HepG2 (cell line): ENCODE data around the gene KIRREL3.

Experiments
- ATF7-NPFF ChIP-seq: sonication (generic); formaldehyde crosslinking; IDR thresholded peaks from 2 replicates; pipeline ENCODE4 v1.8.1; 2023; ENCODE audit warnings: mild to moderate bottlenecking, low read depth, missing genetic modification reagents, moderate library complexity
- CTCF ChIP-seq: sonication (generic); formaldehyde crosslinking; IDR thresholded peaks from 2 replicates; pipeline ENCODE4 v1.5.0; 2020; ENCODE audit warnings: mild to moderate bottlenecking, missing genetic modification reagents, moderate library complexity
- JDP2 ChIP-seq: sonication (generic); formaldehyde crosslinking; IDR thresholded peaks from 2 replicates; pipeline ENCODE4 v1.8.1; 2022; ENCODE audit warnings: missing genetic modification reagents, borderline replicate concordance
- KAT7 ChIP-seq: IDR thresholded peaks from 2 replicates; pipeline ENCODE4 v1.6.1; 2018; ENCODE audit warnings: borderline replicate concordance, missing compliant biosample characterization
- MAX ChIP-seq: IDR thresholded peaks from 2 replicates; pipeline ENCODE4 v1.6.1; 2012; ENCODE audit warnings: inconsistent platforms
- PBX3 ChIP-seq: sonication (generic); formaldehyde crosslinking; IDR thresholded peaks from 2 replicates; pipeline ENCODE4 v1.8.1; 2023; ENCODE audit warnings: missing genetic modification reagents, inconsistent platforms, borderline replicate concordance
- PCBP1 ChIP-seq: fragments of 200-400 bp; formaldehyde crosslinking; IDR thresholded peaks from 2 replicates; pipeline ENCODE4 v1.6.1; 2017; ENCODE audit warnings: mild to moderate bottlenecking, low read depth, low read length, borderline replicate concordance
- REST ChIP-seq, 2 experiments: IDR thresholded peaks; 2 replicates each; pipeline ENCODE4 v1.6.1; 2011 to 2012; ENCODE audit warnings: low read length in 2 of 2, borderline replicate concordance in 1 of 2, low read depth in 1 of 2, mild to moderate bottlenecking in 1 of 2, moderate library complexity in 1 of 2
- SAFB2 ChIP-seq: sonication (generic); formaldehyde crosslinking; IDR thresholded peaks from 2 replicates; pipeline ENCODE4 v1.5.1; 2020; ENCODE audit warnings: missing genetic modification reagents, low read depth, mild to moderate bottlenecking, borderline replicate concordance
- ZBTB49 ChIP-seq: sonication (generic); formaldehyde crosslinking; IDR thresholded peaks from 2 replicates; pipeline ENCODE4 v1.4.0; 2020; ENCODE audit warnings: missing genetic modification reagents, borderline replicate concordance
- ZNF12 ChIP-seq: sonication (generic); formaldehyde crosslinking; IDR thresholded peaks from 2 replicates; pipeline ENCODE4 v1.5.0; 2020; ENCODE audit warnings: missing genetic modification reagents
- ZNF576 ChIP-seq: sonication (generic); formaldehyde crosslinking; IDR thresholded peaks from 2 replicates; pipeline ENCODE4 v1.4.0; 2020; ENCODE audit warnings: mild to moderate bottlenecking, missing genetic modification reagents
- ZNF747 ChIP-seq: sonication (generic); formaldehyde crosslinking; IDR thresholded peaks from 2 replicates; pipeline ENCODE4 v1.8.1; 2023; ENCODE audit warnings: missing genetic modification reagents, mild to moderate bottlenecking, borderline replicate concordance

GRCh38 chr11:126700768-126701519 lies 299.6 kb downstream of the KIRREL3 start:
- no peak for TF ChIP-seq CTCF (CRISPR knock-in tag)
- TF ChIP-seq ZNF576, result no peak
- TF ChIP-seq SAFB2 (CRISPR knock-in tag), result no peak
- TF ChIP-seq MAX, result no peak
- no peak for TF ChIP-seq JDP2 (CRISPR knock-in tag)
- no peak for TF ChIP-seq ZNF12
- no peak for TF ChIP-seq ZBTB49 (CRISPR knock-in tag)
- TF ChIP-seq KAT7 (CRISPR knock-in tag), result no peak
- TF ChIP-seq PCBP1, result no peak
- no peak for TF ChIP-seq ZNF747 (CRISPR knock-in tag)
- TF ChIP-seq PBX3, result no peak
- TF ChIP-seq ATF7-NPFF (CRISPR knock-in tag), result no peak
- no peak for TF ChIP-seq REST (IDR thresholded peaks at IDR 0.05; ENCODE audit: borderline replicate concordance in 1 of 2, low read depth in 1 of 2, low read length in 2 of 2)
